A549 (cell line): ENCODE measurements around the gene TBC1D21. TPM values are rescaled to one million over a fixed set of nuclear protein-coding genes. Genes with fewer than 3 reads are reported as not detected.

Experiments used
- ATAC-seq, 2 experiments: fragments of 200-7000 bp in 1 of 2; fragments of >200 bp in 1 of 2; cut with Nextera tagmentation in 1 of 2; cut with Tn5 transposase in 1 of 2; 3 replicates each; pipeline versions ENCODE4 v1.8.0 to v1.9.1; 2018 to 2020; ENCODE audit warnings: mild to moderate bottlenecking in 1 of 2, moderate library complexity in 1 of 2
- CTCF ChIA-PET: fragments of 300-600 bp; sonication (Branson Sonifier 250); formaldehyde crosslinking; extraction: SDS; loops from one replicate; lab custom pipeline; 2021; ENCODE audit warnings: antibody characterized with exemption, inconsistent platforms; lab: Yijun Ruan, JAX
- POLR2A ChIA-PET: fragments of 350-600 bp; formaldehyde crosslinking; extraction: SDS; loops from one replicate; lab custom pipeline; 2021; ENCODE audit warnings: antibody characterized with exemption, inconsistent platforms; lab: Yijun Ruan, JAX
- DNase-seq, 2 experiments: peaks; one replicate each; pipeline versions ENCODE4 v3.0.0 to v3.0.0-alpha.2; 2011 to 2016; ENCODE audit warnings: low read depth in 1 of 2, low spot score in 1 of 2
- FAIRE-seq: peaks from 2 replicates; lab custom pipeline; 2011; peaks lifted over from hg19 to GRCh38; lab: Jason Lieb, UNC
- H3K27ac ChIP-seq, 2 experiments: fragments of >200 bp; sonication (Bioruptor Twin); formaldehyde crosslinking; 3 replicates each; pipeline ENCODE4 v1.5.1; 2016 to 2017
- H3K4me1 ChIP-seq: fragments of >200 bp; sonication (Bioruptor Twin); formaldehyde crosslinking; 3 replicates; pipeline ENCODE4 v1.6.1; 2016
- H3K4me2 ChIP-seq: fragments of >200 bp; sonication (Bioruptor Twin); formaldehyde crosslinking; 3 replicates; pipeline ENCODE4 v1.6.1; 2016
- H3K4me3 ChIP-seq: fragments of >200 bp; sonication (Bioruptor Twin); formaldehyde crosslinking; 3 replicates; pipeline ENCODE4 v1.5.1; 2016
- H3K9me3 ChIP-seq: fragments of >200 bp; sonication (Bioruptor Twin); formaldehyde crosslinking; 3 replicates; pipeline ENCODE4 v1.6.1; 2016
- CBX2 ChIP-seq: fragments of 200-600 bp; sonication (generic); IDR thresholded peaks from 2 replicates; pipeline ENCODE4 v1.6.1; 2016; ENCODE audit warnings: low read depth, mild to moderate bottlenecking, borderline replicate concordance
- CHD4 ChIP-seq: fragments of 200-600 bp; sonication (generic); IDR thresholded peaks from 2 replicates; pipeline ENCODE4 v1.6.1; 2016; ENCODE audit warnings: antibody characterized with exemption, mild to moderate bottlenecking, borderline replicate concordance
- EHMT2 ChIP-seq: fragments of 200-600 bp; sonication (generic); IDR thresholded peaks from 2 replicates; pipeline ENCODE4 v1.6.1; 2016; ENCODE audit warnings: antibody characterized with exemption, low read depth, mild to moderate bottlenecking, moderate library complexity
- JUNB ChIP-seq: fragments of >200 bp; sonication (Bioruptor Twin); formaldehyde crosslinking; IDR thresholded peaks from 2 replicates; pipeline ENCODE4 v1.6.1; 2016
- KDM1A ChIP-seq: fragments of 200-600 bp; sonication (generic); IDR thresholded peaks from 2 replicates; pipeline ENCODE4 v1.6.1; 2016; ENCODE audit warnings: low read depth, mild to moderate bottlenecking
- MAFK ChIP-seq: fragments of 450-650 bp; IDR thresholded peaks from 2 replicates; pipeline ENCODE4 v1.6.1; 2014; ENCODE audit not compliant: partially characterized antibody
- NPAS2 ChIP-seq: fragments of 250-450 bp; sonication (Bioruptor Pico); IDR thresholded peaks from 2 replicates; pipeline ENCODE4 v1.8.0; 2022; ENCODE audit warnings: mild to moderate bottlenecking, moderate library complexity, borderline replicate concordance
- PHF8 ChIP-seq: fragments of 200-600 bp; sonication (generic); IDR thresholded peaks from 2 replicates; pipeline ENCODE4 v1.6.1; 2016; ENCODE audit warnings: low read depth, mild to moderate bottlenecking, antibody characterized with exemption, moderate library complexity, borderline replicate concordance
- RARB ChIP-seq: fragments of 250-450 bp; sonication (Bioruptor Pico); IDR thresholded peaks from 2 replicates; pipeline ENCODE4 v1.8.0; 2021; ENCODE audit warnings: mild to moderate bottlenecking, moderate library complexity
- RNF2 ChIP-seq: fragments of 200-600 bp; sonication (generic); IDR thresholded peaks from 2 replicates; pipeline ENCODE4 v1.6.1; 2016; ENCODE audit warnings: low read depth, mild to moderate bottlenecking, antibody characterized with exemption, moderate library complexity, borderline replicate concordance
- ZFP36 ChIP-seq: fragments of 450-650 bp; IDR thresholded peaks from 2 replicates; pipeline ENCODE4 v1.6.1; 2014; ENCODE audit warnings: borderline replicate concordance; ENCODE audit not compliant: partially characterized antibody
- WGBS: methylation state at CpG from one replicate; pipeline ENCODE4 v1.1.6; 2017; ENCODE audit errors: missing lambda C conversion rate; 5-methylcytosine and 5-hydroxymethylcytosine counted together
- polyA minus RNA-seq: library from RNA; depleted of rRNA, polyadenylated mRNA; stranded (reverse); fragments of >200 nt; gene quantifications from 2 replicates; pipeline ENCODE4 v1.2.3, GENCODE V29; 2011; rRNA and poly(A)+ RNA removed
- polyA plus RNA-seq, 4 experiments: library from polyadenylated mRNA; depleted of rRNA in 3 of 4; stranded (reverse); fragments of >200 nt; fragmentation: RNase III in 1 of 4; extraction: RNeasy Plus Mini Kit Qiagen cat#74134 plus additional on column Dnase treatment in 1 of 4; gene quantifications; 2 replicates in 3 of 4; 3 replicates in 1 of 4; pipeline ENCODE4 v1.2.3, GENCODE V29; 2011 to 2017
- TF ChIP-seq, protein P1 (sequence below): fragments of 250-450 bp; sonication (Bioruptor Pico); IDR thresholded peaks from 2 replicates; pipeline ENCODE4 v1.5.0; 2020; ENCODE audit warnings: low read depth, mild to moderate bottlenecking, moderate library complexity
- TF ChIP-seq, protein P2 (sequence below): IDR thresholded peaks from 2 replicates; pipeline ENCODE4 v1.6.1; 2012
- TF ChIP-seq, protein P3 (sequence below): fragments of >200 bp; sonication (Bioruptor Twin); formaldehyde crosslinking; IDR thresholded peaks from 3 replicates; pipeline ENCODE4 v1.6.1; 2016
- TF ChIP-seq, protein P4 (sequence below): fragments of >200 bp; sonication (Bioruptor Twin); formaldehyde crosslinking; IDR thresholded peaks from 3 replicates; pipeline ENCODE4 v1.5.1; 2016
- TF ChIP-seq, protein P5 (sequence below): fragments of 250-450 bp; sonication (Bioruptor Pico); IDR thresholded peaks from 2 replicates; pipeline ENCODE4 v1.5.0; 2021; ENCODE audit warnings: mild to moderate bottlenecking, moderate library complexity, borderline replicate concordance
- TF ChIP-seq, protein P6 (sequence below): IDR thresholded peaks from 2 replicates; pipeline ENCODE4 v1.6.1; 2012; ENCODE audit warnings: low read depth, borderline replicate concordance

Gene TBC1D21, protein sequence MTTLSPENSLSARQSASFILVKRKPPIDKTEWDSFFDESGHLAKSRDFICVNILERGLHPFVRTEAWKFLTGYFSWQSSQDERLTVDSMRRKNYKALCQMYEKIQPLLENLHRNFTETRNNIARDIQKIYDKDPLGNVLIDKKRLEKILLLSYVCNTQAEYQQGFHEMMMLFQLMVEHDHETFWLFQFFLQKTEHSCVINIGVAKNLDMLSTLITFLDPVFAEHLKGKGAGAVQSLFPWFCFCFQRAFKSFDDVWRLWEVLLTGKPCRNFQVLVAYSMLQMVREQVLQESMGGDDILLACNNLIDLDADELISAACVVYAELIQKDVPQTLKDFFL
- polyA plus RNA-seq (2011; rRNA removed): not detected in 2 replicates
- polyA plus RNA-seq (2012; cell fraction: cytosol; rRNA removed): not detected in 2 replicates
- not detected in 2 replicates for polyA plus RNA-seq (2012; cell fraction: nucleus; rRNA removed)
- not detected in 3 replicates for polyA plus RNA-seq (2017; fragmentation: RNase III; extraction: RNeasy Plus Mini Kit Qiagen cat#74134 plus additional on column Dnase treatment)
- polyA minus RNA-seq: not detected in 2 replicates

DNA sequence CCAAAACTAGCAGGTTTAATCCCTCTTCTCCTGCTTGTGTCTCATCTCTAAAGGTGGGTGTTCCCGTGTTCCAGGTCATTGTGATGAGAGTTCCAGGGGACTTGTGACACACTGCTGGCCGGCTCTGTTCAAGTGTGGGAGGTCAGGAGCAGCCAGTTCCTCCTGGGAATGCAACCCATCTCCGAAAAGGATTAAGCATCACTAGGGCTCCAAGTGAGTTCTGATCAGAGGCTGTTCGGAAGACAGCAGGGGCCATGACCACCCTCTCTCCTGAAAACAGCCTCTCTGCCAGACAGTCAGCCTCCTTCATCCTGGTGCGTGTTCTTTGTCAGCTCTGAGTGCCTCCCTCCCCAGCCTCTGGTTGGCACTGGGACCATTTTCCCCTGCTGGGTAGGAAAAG, at the start of gene TBC1D21:
TSS of gene TBC1D21 (plus strand) at position 109 of the 400 bp plus-strand sequence. CDS start at position 255, 146 bp downstream.
- TF ChIP-seq, protein P1, sequence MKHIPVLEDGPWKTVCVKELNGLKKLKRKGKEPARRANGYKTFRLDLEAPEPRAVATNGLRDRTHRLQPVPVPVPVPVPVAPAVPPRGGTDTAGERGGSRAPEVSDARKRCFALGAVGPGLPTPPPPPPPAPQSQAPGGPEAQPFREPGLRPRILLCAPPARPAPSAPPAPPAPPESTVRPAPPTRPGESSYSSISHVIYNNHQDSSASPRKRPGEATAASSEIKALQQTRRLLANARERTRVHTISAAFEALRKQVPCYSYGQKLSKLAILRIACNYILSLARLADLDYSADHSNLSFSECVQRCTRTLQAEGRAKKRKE (CRISPR knock-in tag): no peak
- no peak for TF ChIP-seq MAFK
- TF ChIP-seq, protein P2, sequence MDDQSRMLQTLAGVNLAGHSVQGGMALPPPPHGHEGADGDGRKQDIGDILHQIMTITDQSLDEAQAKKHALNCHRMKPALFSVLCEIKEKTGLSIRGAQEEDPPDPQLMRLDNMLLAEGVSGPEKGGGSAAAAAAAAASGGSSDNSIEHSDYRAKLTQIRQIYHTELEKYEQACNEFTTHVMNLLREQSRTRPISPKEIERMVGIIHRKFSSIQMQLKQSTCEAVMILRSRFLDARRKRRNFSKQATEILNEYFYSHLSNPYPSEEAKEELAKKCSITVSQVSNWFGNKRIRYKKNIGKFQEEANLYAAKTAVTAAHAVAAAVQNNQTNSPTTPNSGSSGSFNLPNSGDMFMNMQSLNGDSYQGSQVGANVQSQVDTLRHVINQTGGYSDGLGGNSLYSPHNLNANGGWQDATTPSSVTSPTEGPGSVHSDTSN: no peak
- TF ChIP-seq NPAS2 (CRISPR knock-in tag): no peak
- TF ChIP-seq, protein P3, sequence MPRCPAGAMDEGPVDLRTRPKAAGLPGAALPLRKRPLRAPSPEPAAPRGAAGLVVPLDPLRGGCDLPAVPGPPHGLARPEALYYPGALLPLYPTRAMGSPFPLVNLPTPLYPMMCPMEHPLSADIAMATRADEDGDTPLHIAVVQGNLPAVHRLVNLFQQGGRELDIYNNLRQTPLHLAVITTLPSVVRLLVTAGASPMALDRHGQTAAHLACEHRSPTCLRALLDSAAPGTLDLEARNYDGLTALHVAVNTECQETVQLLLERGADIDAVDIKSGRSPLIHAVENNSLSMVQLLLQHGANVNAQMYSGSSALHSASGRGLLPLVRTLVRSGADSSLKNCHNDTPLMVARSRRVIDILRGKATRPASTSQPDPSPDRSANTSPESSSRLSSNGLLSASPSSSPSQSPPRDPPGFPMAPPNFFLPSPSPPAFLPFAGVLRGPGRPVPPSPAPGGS: no peak
- TF ChIP-seq KDM1A: no peak
- TF ChIP-seq, all 56 proteins: peak for 0
- POLR2A ChIA-PET: no interaction called here
- 14% methylated on average over 2 of the region's 5 CpGs for WGBS
- ATAC-seq (no peak), FAIRE-seq (no peak), DNase-seq (no peak)
- no peaks in the 10 kb centered on the region for H3K9me3 ChIP-seq
- H3K4me3 ChIP-seq: no peak within 1 kb of the TSS
- H3K4me1 ChIP-seq: no peaks in the 10 kb centered on the region
- CTCF ChIA-PET: interaction anchor here (0.9 to 3.0 kb wide), 6 partner anchors 8 to 38 kb away, joined by 3 to 23 read pairs (median 6); no protein-coding TSS in a partner anchor
- H3K27ac ChIP-seq: no peak within 1 kb of the TSS
- H3K4me2 ChIP-seq: no peak within 1 kb of the TSS

DNA sequence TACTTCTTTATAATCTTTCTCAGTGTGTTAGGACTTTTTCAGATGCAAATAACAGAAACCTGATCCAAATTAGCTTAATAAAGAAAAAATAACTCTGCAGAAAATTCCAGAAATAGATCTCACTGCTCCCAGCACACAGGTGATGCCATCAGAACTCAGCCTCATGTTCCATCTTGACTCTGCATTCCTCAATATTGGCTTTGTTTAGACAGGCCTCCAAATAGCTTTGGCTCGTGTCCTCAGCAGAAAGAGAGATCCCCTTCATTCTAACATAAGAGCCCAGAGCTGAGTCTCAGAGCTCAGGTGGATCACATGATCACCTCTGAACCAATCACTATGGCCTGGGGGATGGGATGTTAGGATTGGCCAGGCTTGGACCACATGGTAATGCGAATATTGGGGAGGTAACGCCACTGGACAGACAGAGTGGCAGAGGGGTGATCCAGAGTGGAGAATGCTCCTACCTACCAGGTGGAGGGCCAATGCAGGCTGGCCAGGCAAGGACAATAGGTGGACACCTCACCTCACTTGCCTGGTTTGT, 46.6 kb upstream of the TBC1D21 start:
- H3K4me1 ChIP-seq: no peaks in the 10 kb centered on the region
- TF ChIP-seq, protein P4, sequence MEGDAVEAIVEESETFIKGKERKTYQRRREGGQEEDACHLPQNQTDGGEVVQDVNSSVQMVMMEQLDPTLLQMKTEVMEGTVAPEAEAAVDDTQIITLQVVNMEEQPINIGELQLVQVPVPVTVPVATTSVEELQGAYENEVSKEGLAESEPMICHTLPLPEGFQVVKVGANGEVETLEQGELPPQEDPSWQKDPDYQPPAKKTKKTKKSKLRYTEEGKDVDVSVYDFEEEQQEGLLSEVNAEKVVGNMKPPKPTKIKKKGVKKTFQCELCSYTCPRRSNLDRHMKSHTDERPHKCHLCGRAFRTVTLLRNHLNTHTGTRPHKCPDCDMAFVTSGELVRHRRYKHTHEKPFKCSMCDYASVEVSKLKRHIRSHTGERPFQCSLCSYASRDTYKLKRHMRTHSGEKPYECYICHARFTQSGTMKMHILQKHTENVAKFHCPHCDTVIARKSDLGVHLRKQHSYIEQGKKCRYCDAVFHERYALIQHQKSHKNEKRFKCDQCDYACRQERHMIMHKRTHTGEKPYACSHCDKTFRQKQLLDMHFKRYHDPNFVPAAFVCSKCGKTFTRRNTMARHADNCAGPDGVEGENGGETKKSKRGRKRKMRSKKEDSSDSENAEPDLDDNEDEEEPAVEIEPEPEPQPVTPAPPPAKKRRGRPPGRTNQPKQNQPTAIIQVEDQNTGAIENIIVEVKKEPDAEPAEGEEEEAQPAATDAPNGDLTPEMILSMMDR: no peak
- no peak for TF ChIP-seq EHMT2
- TF ChIP-seq CHD4: no peak
- TF ChIP-seq, protein P5, sequence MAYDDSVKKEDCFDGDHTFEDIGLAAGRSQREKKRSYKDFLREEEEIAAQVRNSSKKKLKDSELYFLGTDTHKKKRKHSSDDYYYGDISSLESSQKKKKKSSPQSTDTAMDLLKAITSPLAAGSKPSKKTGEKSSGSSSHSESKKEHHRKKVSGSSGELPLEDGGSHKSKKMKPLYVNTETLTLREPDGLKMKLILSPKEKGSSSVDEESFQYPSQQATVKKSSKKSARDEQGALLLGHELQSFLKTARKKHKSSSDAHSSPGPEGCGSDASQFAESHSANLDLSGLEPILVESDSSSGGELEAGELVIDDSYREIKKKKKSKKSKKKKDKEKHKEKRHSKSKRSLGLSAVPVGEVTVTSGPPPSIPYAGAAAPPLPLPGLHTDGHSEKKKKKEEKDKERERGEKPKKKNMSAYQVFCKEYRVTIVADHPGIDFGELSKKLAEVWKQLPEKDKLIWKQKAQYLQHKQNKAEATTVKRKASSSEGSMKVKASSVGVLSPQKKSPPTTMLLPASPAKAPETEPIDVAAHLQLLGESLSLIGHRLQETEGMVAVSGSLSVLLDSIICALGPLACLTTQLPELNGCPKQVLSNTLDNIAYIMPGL (CRISPR knock-in tag): no peak
- TF ChIP-seq, protein P3: no peak
- no peak for TF ChIP-seq RARB (CRISPR knock-in tag)
- no peak for TF ChIP-seq JUNB
- no peak for TF ChIP-seq RNF2
- TF ChIP-seq PHF8: no peak
- TF ChIP-seq ZFP36: no peak
- TF ChIP-seq, protein P6, sequence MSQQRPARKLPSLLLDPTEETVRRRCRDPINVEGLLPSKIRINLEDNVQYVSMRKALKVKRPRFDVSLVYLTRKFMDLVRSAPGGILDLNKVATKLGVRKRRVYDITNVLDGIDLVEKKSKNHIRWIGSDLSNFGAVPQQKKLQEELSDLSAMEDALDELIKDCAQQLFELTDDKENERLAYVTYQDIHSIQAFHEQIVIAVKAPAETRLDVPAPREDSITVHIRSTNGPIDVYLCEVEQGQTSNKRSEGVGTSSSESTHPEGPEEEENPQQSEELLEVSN: no peak
- TF ChIP-seq CBX2: no peak
- ChIA-PET POLR2A (no interaction called here), CTCF (no interaction called here)
- DNase-seq (no peak), FAIRE-seq (no peak), ATAC-seq (no peak)
- H3K4me2 ChIP-seq: no peak overlapping the region
- no peak overlapping the region for H3K4me3 ChIP-seq
- H3K9me3 ChIP-seq: no peaks in the 10 kb centered on the region
- H3K27ac ChIP-seq: no peak overlapping the region
- 8% methylated on average over 3 of the region's 3 CpGs for WGBS
